D721Med (cell line): ENCODE data around the gene ANKS1B.

Experiments used
- DNase-seq: peaks from one replicate; pipeline ENCODE4 v3.0.0; 2011; ENCODE audit warnings: low spot score; ENCODE audit not compliant: insufficient read length
- FAIRE-seq: peaks from 2 replicates; lab custom pipeline; 2011; peaks lifted over from hg19 to GRCh38; lab: Jason Lieb, UNC
- CTCF ChIP-seq: IDR thresholded peaks from 2 replicates; pipeline ENCODE4 v1.5.1; 2012; ENCODE audit warnings: mild to moderate bottlenecking, control low read depth; ENCODE audit not compliant: insufficient read depth; ENCODE audit errors: missing control alignments

ANKS1B gene

GRCh38 chr12:99444859-99445316 lies 539.8 kb downstream of the ANKS1B start:
- DNase-seq: no peak
- TF ChIP-seq CTCF: no peak
- no peak for FAIRE-seq

- FAIRE-seq: no peak
- DNase-seq: no peak
- TF ChIP-seq CTCF: no peak
Observed at GRCh38 chr12:99442758-99443157, 542.0 kb downstream of the ANKS1B start.

- DNase-seq: no peak
- FAIRE-seq: no peak
- no peak for TF ChIP-seq CTCF
Observed at GRCh38 chr12:99439399-99439798, 545.3 kb downstream of the ANKS1B start.

- DNase-seq: no peak
- no peak for TF ChIP-seq CTCF
- FAIRE-seq: no peak
Observed at GRCh38 chr12:99436584-99436983, 548.2 kb downstream of the ANKS1B start.

- TF ChIP-seq CTCF: no peak
- DNase-seq (no peak), FAIRE-seq (no peak)
Observed at GRCh38 chr12:99435095-99435791, 549.5 kb downstream of the ANKS1B start.

GRCh38 chr12:99433155-99433554 lies 551.6 kb downstream of the ANKS1B start:
- no peak for TF ChIP-seq CTCF
- FAIRE-seq: no peak
- DNase-seq: no peak

- FAIRE-seq (no peak), DNase-seq (no peak)
- no peak for TF ChIP-seq CTCF
Observed at GRCh38 chr12:99431203-99431602, 553.5 kb downstream of the ANKS1B start.
